ENCODE data around the gene SAYSD1.
"Not testable (repeated sequence)": the region's sequence is repeated elsewhere in the genome, so short reads cannot be mapped to it uniquely, and the experiment has no call there.

SAYSD1 gene

GRCh38 chr6:39114704-39115599 is at the start of gene SAYSD1:
SAYSD1 (minus strand) TSS chr6:39115186; CDS start chr6:39115089, 97 bp downstream.
- DNase-seq (ENCODE audit: low read depth in 2 of 2): peak; percentile 87 to 90

GRCh38 chr6:39157511-39157910 is 42.5 kb upstream of the SAYSD1 start:
- DNase-seq (ENCODE audit: low read depth in 2 of 2): no peak

GRCh38 chr6:39156801-39157200 is 41.8 kb upstream of the SAYSD1 start:
- DNase-seq (ENCODE audit: low read depth in 2 of 2): no peak

- no peak for DNase-seq (ENCODE audit: low read depth in 2 of 2)
Observed at GRCh38 chr6:39154705-39155104, 39.7 kb upstream of the SAYSD1 start.

GRCh38 chr6:39153766-39154397 is 38.9 kb upstream of the SAYSD1 start:
- DNase-seq (ENCODE audit: low read depth in 2 of 2): no peak

- no peak for DNase-seq (ENCODE audit: low read depth in 2 of 2)
Observed at GRCh38 chr6:39152262-39152661, 37.3 kb upstream of the SAYSD1 start.

GRCh38 chr6:39151211-39151610 is 36.2 kb upstream of the SAYSD1 start:
- no peak for DNase-seq (ENCODE audit: low read depth in 2 of 2)

- no peak for DNase-seq (ENCODE audit: low read depth in 2 of 2)
Observed at GRCh38 chr6:39144481-39145173, 29.6 kb upstream of the SAYSD1 start.

- DNase-seq (ENCODE audit: low read depth in 2 of 2): no peak
Observed at GRCh38 chr6:39143238-39143930, 28.4 kb upstream of the SAYSD1 start.

- no peak for DNase-seq (ENCODE audit: low read depth in 2 of 2)
Observed at GRCh38 chr6:39140556-39141167, 25.7 kb upstream of the SAYSD1 start.

GRCh38 chr6:39137245-39137644 is 22.3 kb upstream of the SAYSD1 start:
- DNase-seq (ENCODE audit: low read depth in 2 of 2): no peak

GRCh38 chr6:39136207-39136606 is 21.2 kb upstream of the SAYSD1 start:
- not testable (repeated sequence) for DNase-seq (ENCODE audit: low read depth in 2 of 2)

GRCh38 chr6:39134761-39135160 is 19.8 kb upstream of the SAYSD1 start:
- not testable (repeated sequence) for DNase-seq (ENCODE audit: low read depth in 2 of 2)

- DNase-seq (ENCODE audit: low read depth in 2 of 2): no peak
Observed at GRCh38 chr6:39130691-39131090, 15.7 kb upstream of the SAYSD1 start.

GRCh38 chr6:39128832-39129231 is 13.8 kb upstream of the SAYSD1 start:
- DNase-seq (ENCODE audit: low read depth in 2 of 2): no peak

GRCh38 chr6:39128106-39128505 is 13.1 kb upstream of the SAYSD1 start:
- no peak for DNase-seq (ENCODE audit: low read depth in 2 of 2)

- no peak for DNase-seq (ENCODE audit: low read depth in 2 of 2)
Observed at GRCh38 chr6:39124114-39124513, 9.1 kb upstream of the SAYSD1 start.

- DNase-seq (ENCODE audit: low read depth in 2 of 2): no peak
Observed at GRCh38 chr6:39118921-39119320, 3.9 kb upstream of the SAYSD1 start.

GRCh38 chr6:39114388-39114703 is 640 bp downstream of the SAYSD1 start:
- DNase-seq (ENCODE audit: low read depth in 2 of 2): no peak

- no peak for DNase-seq (ENCODE audit: low read depth in 2 of 2)
Observed at GRCh38 chr6:39113788-39114187, 1.2 kb downstream of the SAYSD1 start.

GRCh38 chr6:39111280-39111679 is 3.7 kb downstream of the SAYSD1 start:
- DNase-seq (ENCODE audit: low read depth in 2 of 2): no peak
